ENCODE measurements around the gene NSFL1C.

GRCh38 chr20:1402149-1402548 is 64.5 kb downstream of the NSFL1C start:
- TF ChIP-seq CTCF (IDR thresholded peaks at IDR 0.05; ENCODE audit: poor library complexity) (no peak), EZH2 (IDR thresholded peaks at IDR 0.05; ENCODE audit: borderline replicate concordance) (no peak)

Measured in hepatocyte (in vitro differentiated cells).